Fibroblast of lung (primary cell): ENCODE data around the gene CD151. TPM values are rescaled to one million over a fixed set of nuclear protein-coding genes. Genes with fewer than 3 reads are reported as not detected.

Source experiments
- DNase-seq, 2 donors: peaks; one replicate each; pipeline versions ENCODE4 v3.0.0 to v3.0.0-alpha.2; 2010; ENCODE audit warnings: low read depth in 2 of 2
- H2AFZ ChIP-seq: 2 replicates; pipeline ENCODE4 v1.5.1; 2012; ENCODE audit warnings: low read length, control low read depth, inconsistent platforms
- H3K27ac ChIP-seq: 2 replicates; pipeline ENCODE4 v1.5.1; 2011; ENCODE audit warnings: low read length, control low read depth; ENCODE audit not compliant: insufficient read depth
- H3K27me3 ChIP-seq: 2 replicates; pipeline ENCODE4 v1.5.1; 2011; ENCODE audit warnings: mild to moderate bottlenecking, low read length; ENCODE audit not compliant: control insufficient read depth, insufficient read depth
- H3K36me3 ChIP-seq: 2 replicates; pipeline ENCODE4 v1.5.1; 2011; ENCODE audit warnings: low read length; ENCODE audit not compliant: control insufficient read depth, insufficient read depth
- H3K4me1 ChIP-seq: 2 replicates; pipeline ENCODE4 v1.5.1; 2011; ENCODE audit warnings: low read length; ENCODE audit not compliant: control insufficient read depth, insufficient read depth; ENCODE audit errors: extremely low read depth
- H3K4me2 ChIP-seq: 2 replicates; pipeline ENCODE4 v1.5.1; 2011; ENCODE audit warnings: low read length, control low read depth; ENCODE audit not compliant: insufficient read depth; ENCODE audit errors: extremely low read depth
- H3K4me3 ChIP-seq, 4 experiments: fragments of 200-600 bp in 1 of 4; sonication (generic) in 1 of 4; replicated peaks in 1 of 4; 2 replicates each; pipeline ENCODE4 v1.5.1; 2011 to 2016; ENCODE audit warnings: low read length in 4 of 4, low read depth in 3 of 4, mild to moderate bottlenecking in 3 of 4, control low read depth in 2 of 4, inconsistent platforms in 1 of 4, mixed read lengths in 1 of 4; ENCODE audit not compliant: insufficient read depth in 1 of 4; ENCODE audit errors: control extremely low read depth in 1 of 4
- H3K79me2 ChIP-seq: 2 replicates; pipeline ENCODE4 v1.5.1; 2012; ENCODE audit warnings: mild to moderate bottlenecking, low read length, inconsistent platforms; ENCODE audit not compliant: control insufficient read depth, insufficient read depth
- H3K9ac ChIP-seq: 2 replicates; pipeline ENCODE4 v1.5.1; 2011; ENCODE audit warnings: mild to moderate bottlenecking, low read length, control low read depth; ENCODE audit not compliant: insufficient read depth
- H3K9me3 ChIP-seq: 2 replicates; pipeline ENCODE4 v1.5.1; 2012; ENCODE audit warnings: low read depth, low read length; ENCODE audit not compliant: control insufficient read depth, insufficient read depth
- H4K20me1 ChIP-seq: 2 replicates; pipeline ENCODE4 v1.5.1; 2011; ENCODE audit warnings: low read length; ENCODE audit not compliant: control insufficient read depth, insufficient read depth; ENCODE audit errors: extremely low read depth
- CTCF ChIP-seq, 2 donors: IDR thresholded peaks in 1 of 2; conservative IDR thresholded peaks in 1 of 2; 1 replicate in 1 of 2; 2 replicates in 1 of 2; pipeline ENCODE4 v1.5.1; 2011 to 2012; ENCODE audit warnings: low read length in 2 of 2, control low read depth in 1 of 2, inconsistent platforms in 1 of 2, low read depth in 1 of 2, mild to moderate bottlenecking in 1 of 2
- EZH2 ChIP-seq: IDR thresholded peaks from 2 replicates; pipeline ENCODE4 v1.5.1; 2012; ENCODE audit warnings: low read length, control low read depth, mild to moderate bottlenecking; ENCODE audit errors: missing control alignments
- polyA plus RNA-seq, 2 donors: library from polyadenylated mRNA; depleted of rRNA in 1 of 2; stranded (reverse) in 1 of 2; unstranded in 1 of 2; fragments of >200 nt; gene quantifications; 2 replicates each; pipeline ENCODE4 v1.2.1, GENCODE V29; 2011 to 2012; ENCODE audit warnings: missing spikeins in 1 of 2
- total RNA-seq: library from RNA; depleted of rRNA; stranded (reverse); fragments of >200 nt; gene quantifications from 2 replicates; pipeline ENCODE4 v1.2.1, GENCODE V29; 2014

Gene CD151
- total and polyA plus RNA-seq, 2 donors (not counting 1 experiment from before 2014, with no cell fraction given): 547 to 711 TPM

DNA sequence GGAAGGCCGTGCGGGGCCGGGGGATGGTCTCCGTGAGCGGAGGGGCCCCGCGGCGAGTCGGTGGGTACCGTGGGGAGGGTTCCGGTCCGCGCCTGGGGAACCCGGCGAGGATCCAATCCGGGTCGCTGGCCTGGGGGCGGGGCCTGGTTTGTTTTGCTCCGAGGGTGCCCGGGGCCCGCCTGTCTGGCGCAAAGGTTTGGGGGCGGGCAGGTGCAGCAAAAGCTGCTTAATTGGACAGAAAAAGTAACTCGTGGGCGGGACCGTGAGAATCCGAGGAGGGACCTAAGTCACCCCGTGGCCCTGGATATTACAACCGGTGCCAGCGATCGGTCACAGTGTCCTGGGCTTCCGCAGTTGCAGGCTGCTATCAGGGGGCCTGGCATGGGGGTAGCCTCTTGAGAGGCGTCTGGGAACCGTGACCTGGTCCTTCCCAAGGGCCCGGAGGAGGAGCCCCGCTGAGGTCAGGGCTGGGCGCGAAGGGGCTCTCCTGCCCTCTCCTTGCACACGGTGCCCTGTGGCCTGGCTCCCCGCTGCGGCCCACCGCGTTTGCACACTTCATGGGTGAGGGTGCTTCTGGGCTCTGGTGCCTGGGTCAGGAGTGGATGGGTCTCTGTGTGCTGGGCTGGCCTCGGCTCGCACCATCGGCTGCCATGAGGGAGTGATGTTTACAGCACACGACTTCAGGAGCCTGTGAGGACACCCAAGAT is 12.7 kb upstream of the CD151 start:
- TF ChIP-seq CTCF (conservative IDR thresholded peaks at IDR 0.05 in 1 of 2, IDR thresholded peaks at IDR 0.05 in 1 of 2; ENCODE audit: low read depth in 1 of 2, low read length in 2 of 2) (no peak), EZH2 (no peak)
- no peaks in the 10 kb centered on the region for H4K20me1 ChIP-seq
- H3K27ac ChIP-seq: peak overlapping the region; percentile 82
- peaks cover 16% of the 10 kb centered on the region for H3K79me2 ChIP-seq
- peak overlapping the region; percentile 83 for H3K4me2 ChIP-seq
- H3K36me3 ChIP-seq: peaks cover 15% of the 10 kb centered on the region
- peak overlapping the region; percentile 90 for H3K9ac ChIP-seq
- no peak overlapping the region for H2AFZ ChIP-seq
- peaks cover 20% of the 10 kb centered on the region for H3K4me1 ChIP-seq
- H3K9me3 ChIP-seq: no peaks in the 10 kb centered on the region
- peak; percentile 57 to 70 for DNase-seq
- H3K27me3 ChIP-seq: no peaks in the 10 kb centered on the region
- peak overlapping the region; percentile 58 to 81 (median 75) for H3K4me3 ChIP-seq

DNA sequence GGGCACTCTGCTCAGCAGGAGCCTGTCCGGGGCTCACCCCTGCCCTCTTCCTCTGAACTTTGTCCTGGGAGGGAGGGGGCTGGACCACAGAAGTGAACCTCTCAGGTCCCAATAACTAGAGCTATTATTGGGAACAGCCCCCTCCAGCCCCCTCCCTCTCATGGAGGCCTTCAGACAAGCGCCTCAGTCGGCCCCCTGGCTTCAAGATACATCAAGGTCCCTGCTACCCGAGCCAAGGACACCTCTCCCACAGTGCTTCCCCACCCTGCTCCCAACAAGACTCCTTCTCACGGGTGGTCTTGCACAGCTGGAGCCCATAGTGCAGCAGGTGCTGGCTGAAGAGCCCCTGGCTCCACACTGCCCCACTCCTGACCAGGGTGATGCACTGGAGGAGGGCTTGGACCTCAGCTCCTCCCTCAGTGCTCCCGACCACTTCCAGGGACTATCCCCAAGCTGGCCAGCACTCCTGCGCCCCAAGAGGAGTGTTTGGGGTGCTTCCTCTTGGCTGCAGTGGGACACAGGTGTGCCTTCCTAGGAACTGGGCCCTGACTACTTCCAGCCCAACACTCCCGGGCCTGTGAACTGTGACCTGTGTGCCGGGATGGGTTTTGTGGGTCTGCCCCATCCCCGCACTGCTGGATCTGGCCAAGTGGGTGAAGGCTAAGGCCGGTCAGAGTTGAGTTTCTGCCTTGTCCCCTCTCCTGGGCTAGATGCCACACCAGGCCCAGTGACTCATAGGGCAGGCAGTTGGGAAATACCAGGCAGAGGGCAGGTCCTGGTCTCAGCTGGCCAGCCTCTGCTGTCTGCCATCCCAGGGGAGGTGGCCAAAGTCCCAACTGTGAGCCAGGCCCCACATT is 11.9 kb upstream of the CD151 start:
- H3K36me3 ChIP-seq: peaks cover 15% of the 10 kb centered on the region
- H3K4me3 ChIP-seq: peak overlapping the region; percentile 58 to 81 (median 75)
- H3K27me3 ChIP-seq: no peaks in the 10 kb centered on the region
- H3K9me3 ChIP-seq: no peaks in the 10 kb centered on the region
- H2AFZ ChIP-seq: no peak overlapping the region
- DNase-seq: peak in 1 of 2 donors; percentile 70
- H3K9ac ChIP-seq: peak overlapping the region; percentile 17
- peak overlapping the region; percentile 83 for H3K4me2 ChIP-seq
- peak overlapping the region; percentile 31 for H3K27ac ChIP-seq
- H3K79me2 ChIP-seq: peaks cover 16% of the 10 kb centered on the region
- TF ChIP-seq EZH2 (no peak), CTCF (conservative IDR thresholded peaks at IDR 0.05 in 1 of 2, IDR thresholded peaks at IDR 0.05 in 1 of 2; ENCODE audit: low read depth in 1 of 2, low read length in 2 of 2) (no peak)
- no peaks in the 10 kb centered on the region for H4K20me1 ChIP-seq
- H3K4me1 ChIP-seq: peaks cover 20% of the 10 kb centered on the region
